Subcutaneous adipose tissue (tissue), 4 donors: Measurements from ENCODE around the gene SORCS3. TPM values are rescaled to one million over a fixed set of nuclear protein-coding genes. Genes with fewer than 3 reads are reported as not detected.

Experiments used
- CTCF ChIP-seq: fragments of 450-650 bp; IDR thresholded peaks from one replicate; pipeline ENCODE4 v1.5.1; 2016; ENCODE audit warnings: low read depth, mild to moderate bottlenecking, control low read depth, antibody characterized with exemption, moderate library complexity
- total RNA-seq, 4 donors: library from RNA; depleted of rRNA; stranded (reverse); fragments of >200 nt; gene quantifications; one replicate each; pipeline ENCODE4 v1.1.0, GENCODE V29; 2016

The SORCS3 gene
- total RNA-seq, 4 donors from 2014 or later = not detected

DNA sequence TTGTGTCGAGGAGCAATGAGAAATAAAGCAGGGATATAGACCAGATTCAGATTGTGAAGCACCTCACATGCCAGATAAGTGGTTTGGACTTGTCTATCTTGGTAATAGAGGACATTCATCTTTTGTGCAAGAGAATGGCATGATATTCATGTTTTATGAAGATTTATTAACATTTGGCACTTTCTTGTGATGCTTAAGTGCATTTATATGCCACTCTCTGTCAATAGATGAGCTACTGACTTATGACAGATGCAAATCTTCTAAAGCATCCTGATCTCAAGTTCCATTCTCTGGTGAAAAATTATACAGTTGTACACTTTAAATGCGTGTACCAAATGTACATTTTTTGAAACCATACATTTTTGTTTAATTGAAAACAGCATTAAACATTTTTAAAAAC, 415.3 kb downstream of the SORCS3 start:
- no peak for TF ChIP-seq CTCF

GRCh38 chr10:105062951-105063350, 421.9 kb downstream of the SORCS3 start:
- no peak for TF ChIP-seq CTCF

DNA sequence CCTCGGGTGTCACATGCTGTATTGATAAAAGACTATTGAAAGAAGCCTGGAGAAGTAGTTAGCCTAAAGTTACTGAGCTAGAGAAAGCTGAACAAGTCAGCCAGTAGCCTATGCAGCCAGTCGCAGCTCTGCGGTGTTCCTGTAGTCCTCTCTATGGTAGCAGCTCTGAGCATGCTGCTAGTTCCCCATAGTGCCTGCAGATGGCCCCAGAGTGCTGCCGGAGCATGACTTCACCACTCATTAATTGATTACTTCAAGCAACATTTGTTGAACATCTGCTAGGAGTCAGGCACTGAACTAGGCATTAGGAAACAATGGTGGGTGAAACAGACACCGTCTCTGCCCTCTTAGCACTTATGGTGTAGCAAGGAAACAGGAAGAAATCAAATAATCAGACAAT, 422.7 kb downstream of the SORCS3 start:
- no peak for TF ChIP-seq CTCF

GRCh38 chr10:105068497-105068896, 427.4 kb downstream of the SORCS3 start:
- no peak for TF ChIP-seq CTCF

GRCh38 chr10:105070249-105070648, 429.2 kb downstream of the SORCS3 start:
- TF ChIP-seq CTCF = no peak

GRCh38 chr10:105070952-105071351, 429.9 kb downstream of the SORCS3 start:
- no peak for TF ChIP-seq CTCF

DNA sequence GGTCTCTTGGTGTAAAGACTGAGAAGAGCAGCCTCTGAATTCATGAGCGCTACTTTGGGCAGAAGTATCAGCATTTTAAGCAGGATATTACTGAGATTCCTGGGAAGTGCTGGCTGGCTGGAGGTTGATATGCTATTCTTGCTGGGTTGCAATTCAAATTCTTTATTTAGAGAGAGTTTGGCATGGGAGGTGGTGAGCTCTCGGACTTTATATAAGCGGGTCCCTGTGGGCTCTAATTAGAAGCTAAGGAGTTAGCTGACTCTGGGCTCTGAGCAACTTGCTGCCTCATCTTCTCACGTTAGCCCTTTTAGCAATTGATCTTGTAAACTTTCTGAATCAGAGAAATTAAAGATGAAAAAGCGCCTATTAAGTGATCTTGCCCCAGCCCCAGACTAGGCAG, 430.9 kb downstream of the SORCS3 start:
- no peak for TF ChIP-seq CTCF
